ENCODE data around the gene TIMP2. TPM values are rescaled to one million over a fixed set of nuclear protein-coding genes. Genes with fewer than 3 reads are reported as not detected.
A peak's percentile ranks its signal among the peaks of the same experiment; 100 is the strongest.

The TIMP2 gene
- total and polyA plus RNA-seq, 2 of the 8 experiments (the other 6 are each of a cell fraction or from before 2014, with no cell fraction given): 18.2 to 43.3 TPM

DNA sequence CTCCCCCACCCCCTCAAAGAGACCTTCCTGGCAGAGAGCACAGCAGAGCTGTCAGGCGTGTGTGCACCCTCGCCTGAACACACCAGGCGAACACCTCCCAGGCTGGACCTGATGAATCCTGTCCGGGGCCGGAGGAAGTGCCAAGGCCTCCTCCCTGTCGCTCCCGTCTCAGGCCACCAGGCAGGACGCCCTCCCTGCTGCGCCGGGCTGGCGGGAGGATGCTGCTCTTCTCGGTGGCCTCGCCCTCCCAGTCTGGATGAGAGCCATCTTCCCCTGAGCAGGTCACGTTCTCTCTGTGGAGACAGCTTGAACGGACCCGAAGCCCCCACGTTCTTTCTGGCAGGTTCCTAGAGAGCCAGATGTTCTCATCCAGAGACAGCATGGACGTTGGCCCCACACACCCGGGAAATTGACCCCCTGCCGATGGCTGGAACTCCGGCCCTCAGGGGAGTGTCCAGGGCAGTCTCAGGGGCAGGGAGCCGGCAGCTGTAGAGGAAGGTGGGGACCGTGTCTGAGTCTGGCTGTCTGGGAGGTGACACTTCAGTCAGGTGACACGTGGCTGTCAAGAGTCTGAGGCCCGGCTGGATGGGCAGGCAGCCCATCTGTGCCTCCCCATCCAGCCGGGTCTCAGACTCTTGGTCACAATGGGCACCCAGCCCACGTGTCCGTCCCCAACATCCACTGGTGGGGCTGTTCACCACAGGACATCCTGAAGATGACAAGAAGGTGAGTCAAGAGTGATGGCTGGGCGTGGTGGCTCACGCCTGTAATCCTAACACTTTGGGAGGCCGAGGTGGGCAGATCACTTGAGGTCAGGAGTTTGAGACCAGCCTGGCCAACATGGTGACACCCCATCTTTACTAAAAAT lies 5.0 kb upstream of the TIMP2 start:
- ChIA-PET CTCF (ENCODE audit: partially characterized antibody) (interaction anchor here (1.0 to 1.3 kb wide), 2 partner anchors 35 to 64 kb away, joined by 3 to 8 read pairs; no protein-coding TSS in a partner anchor), POLR2A (ENCODE audit: partially characterized antibody) (no interaction called here)
- no peak overlapping the region for H3K23ac ChIP-seq (ENCODE audit: insufficient read length)
- no peaks in the 10 kb centered on the region for H3K79me1 ChIP-seq (ENCODE audit: low read depth, low read length)
- FAIRE-seq (no peak), DNase-seq (ENCODE audit: low read depth in 1 of 2, low spot score in 2 of 2) (no peak)
- no peak overlapping the region for H3K9ac ChIP-seq (replicated peaks in 1 of 4; ENCODE audit: extremely low read depth in 1 of 4, low read depth in 3 of 4, low read length in 3 of 4)
- no peak overlapping the region for H4K8ac ChIP-seq (ENCODE audit: extremely low read depth, insufficient read depth, low read length)
- H3K79me2 ChIP-seq (ENCODE audit: control insufficient read depth in 1 of 2, insufficient read depth in 2 of 2, low read length in 2 of 2): no peaks in the 10 kb centered on the region
- H3K4me2 ChIP-seq (ENCODE audit: insufficient read depth in 1 of 2, low read depth in 2 of 2, low read length in 2 of 2): no peak overlapping the region
- H3K4ac ChIP-seq (replicated peaks; ENCODE audit: insufficient read length, low read depth, low read length): no peak overlapping the region
- 88% methylated on average over 24 of the region's 31 CpGs; no CpG with 5 or more reads in 1 of the 2 experiments for WGBS, 2 experiments (ENCODE audit: extremely low coverage in 1 of 2, insufficient coverage in 1 of 2, insufficient read length in 1 of 2, insufficient replicate concordance in 2 of 2, low coverage in 1 of 2, low lambda C conversion rate in 2 of 2, missing lambda C conversion rate in 1 of 2)
- H4K91ac ChIP-seq (replicated peaks; ENCODE audit: insufficient read length, low read length): no peak overlapping the region
- H2BK12ac ChIP-seq (ENCODE audit: low read depth, low read length): no peak overlapping the region
- H3K23me2 ChIP-seq (ENCODE audit: low read depth, low read length): peaks cover 3% of the 10 kb centered on the region; the same call in 1 of the 2 replicates
- no peak overlapping the region for H3K4me3 ChIP-seq (ENCODE audit: extremely low read depth in 1 of 4, insufficient read depth in 2 of 4, low read depth in 3 of 4, low read length in 4 of 4)
- no peaks in the 10 kb centered on the region for H3K27me3 ChIP-seq (replicated peaks in 1 of 4; ENCODE audit: control insufficient read depth in 3 of 4, extremely low read depth in 1 of 4, insufficient read depth in 3 of 4, low read length in 3 of 4)
- no peak overlapping the region for H3K27ac ChIP-seq (ENCODE audit: low read depth, low read length)
- H2BK5ac ChIP-seq (ENCODE audit: low read depth, low read length): no peak overlapping the region
- H3K4me1 ChIP-seq (replicated peaks in 1 of 4; ENCODE audit: control insufficient read depth in 3 of 4, insufficient read depth in 4 of 4, low read length in 3 of 4): peaks cover 0 to 18% (median 10%) of the 10 kb centered on the region in 4 experiments; a peak in 5 of 7 replicates
- 0 out of 2 replicates have a peak overlapping the region, but pooled peaks have one; percentile 81 for H2BK15ac ChIP-seq (ENCODE audit: low read length)
- no peaks in the 10 kb centered on the region for H4K20me1 ChIP-seq (replicated peaks in 1 of 2; ENCODE audit: control insufficient read depth in 1 of 2, insufficient read depth in 2 of 2, low read length in 2 of 2)
- no peak overlapping the region for H2AFZ ChIP-seq (ENCODE audit: low read length)
- no peaks in the 10 kb centered on the region for H3K36me3 ChIP-seq (ENCODE audit: control insufficient read depth in 2 of 4, insufficient read depth in 4 of 4, low read length in 3 of 4)
- no peak overlapping the region for H2BK20ac ChIP-seq (ENCODE audit: low read length)
- H3K56ac ChIP-seq (replicated peaks; ENCODE audit: insufficient read length, low read depth, low read length): no peak overlapping the region
- H3K18ac ChIP-seq (ENCODE audit: extremely low read depth, low read length): no peak overlapping the region
- H4K5ac ChIP-seq (ENCODE audit: insufficient read length, low read depth, low read length): no peak overlapping the region
- H2AK5ac ChIP-seq (ENCODE audit: low read depth, low read length): no peak overlapping the region
- H3K14ac ChIP-seq (ENCODE audit: insufficient read length): no peak overlapping the region
- no peaks in the 10 kb centered on the region for H3K9me3 ChIP-seq (ENCODE audit: insufficient read depth in 2 of 2, low read depth in 1 of 2, low read length in 1 of 2)
- H2BK120ac ChIP-seq (replicated peaks; ENCODE audit: low read depth, low read length): no peak overlapping the region
- TF ChIP-seq ASH2L (IDR thresholded peaks at IDR 0.05; ENCODE audit: low read length) (no peak), CHD2 (IDR thresholded peaks at IDR 0.05; ENCODE audit: low read length) (no peak)
- TF ChIP-seq, protein P1, sequence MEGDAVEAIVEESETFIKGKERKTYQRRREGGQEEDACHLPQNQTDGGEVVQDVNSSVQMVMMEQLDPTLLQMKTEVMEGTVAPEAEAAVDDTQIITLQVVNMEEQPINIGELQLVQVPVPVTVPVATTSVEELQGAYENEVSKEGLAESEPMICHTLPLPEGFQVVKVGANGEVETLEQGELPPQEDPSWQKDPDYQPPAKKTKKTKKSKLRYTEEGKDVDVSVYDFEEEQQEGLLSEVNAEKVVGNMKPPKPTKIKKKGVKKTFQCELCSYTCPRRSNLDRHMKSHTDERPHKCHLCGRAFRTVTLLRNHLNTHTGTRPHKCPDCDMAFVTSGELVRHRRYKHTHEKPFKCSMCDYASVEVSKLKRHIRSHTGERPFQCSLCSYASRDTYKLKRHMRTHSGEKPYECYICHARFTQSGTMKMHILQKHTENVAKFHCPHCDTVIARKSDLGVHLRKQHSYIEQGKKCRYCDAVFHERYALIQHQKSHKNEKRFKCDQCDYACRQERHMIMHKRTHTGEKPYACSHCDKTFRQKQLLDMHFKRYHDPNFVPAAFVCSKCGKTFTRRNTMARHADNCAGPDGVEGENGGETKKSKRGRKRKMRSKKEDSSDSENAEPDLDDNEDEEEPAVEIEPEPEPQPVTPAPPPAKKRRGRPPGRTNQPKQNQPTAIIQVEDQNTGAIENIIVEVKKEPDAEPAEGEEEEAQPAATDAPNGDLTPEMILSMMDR (IDR thresholded peaks at IDR 0.05; ENCODE audit: control extremely low read depth in 1 of 3, insufficient read depth in 1 of 3, low read depth in 1 of 3, low read length in 3 of 3): no peak
- TF ChIP-seq, protein P2, sequence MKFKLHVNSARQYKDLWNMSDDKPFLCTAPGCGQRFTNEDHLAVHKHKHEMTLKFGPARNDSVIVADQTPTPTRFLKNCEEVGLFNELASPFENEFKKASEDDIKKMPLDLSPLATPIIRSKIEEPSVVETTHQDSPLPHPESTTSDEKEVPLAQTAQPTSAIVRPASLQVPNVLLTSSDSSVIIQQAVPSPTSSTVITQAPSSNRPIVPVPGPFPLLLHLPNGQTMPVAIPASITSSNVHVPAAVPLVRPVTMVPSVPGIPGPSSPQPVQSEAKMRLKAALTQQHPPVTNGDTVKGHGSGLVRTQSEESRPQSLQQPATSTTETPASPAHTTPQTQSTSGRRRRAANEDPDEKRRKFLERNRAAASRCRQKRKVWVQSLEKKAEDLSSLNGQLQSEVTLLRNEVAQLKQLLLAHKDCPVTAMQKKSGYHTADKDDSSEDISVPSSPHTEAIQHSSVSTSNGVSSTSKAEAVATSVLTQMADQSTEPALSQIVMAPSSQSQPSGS (IDR thresholded peaks at IDR 0.05; ENCODE audit: low read length): no peak

All from H1 (cell line).